GM23338 (cell line): Measurements from ENCODE around the gene ATRIP.
A peak's percentile ranks its signal among the peaks of the same experiment; 100 is the strongest.

Experiments
- CTCF ChIP-seq, 2 experiments: fragments of 200-600 bp in 1 of 2; sonication (generic) in 1 of 2; conservative IDR thresholded peaks; 2 replicates each; pipeline versions ENCODE4 v1.5.1 to v1.6.1; 2016 to 2017; ENCODE audit warnings: antibody characterized with exemption in 2 of 2, low read depth in 2 of 2, mild to moderate bottlenecking in 2 of 2, moderate library complexity in 1 of 2
- EZH2phosphoT487 ChIP-seq: fragments of 200-600 bp; sonication (generic); IDR thresholded peaks from one replicate; pipeline ENCODE4 v1.8.1; 2018; ENCODE audit warnings: antibody characterized with exemption; ENCODE audit not compliant: unreplicated experiment
- POLR2AphosphoS5 ChIP-seq: IDR thresholded peaks from 2 replicates; pipeline ENCODE4 v1.6.1; 2016; ENCODE audit warnings: antibody characterized with exemption, low read depth
- REST ChIP-seq: IDR thresholded peaks from one replicate; pipeline ENCODE4 v1.6.1; 2018; ENCODE audit warnings: antibody characterized with exemption; ENCODE audit not compliant: unreplicated experiment
- ZNF114 ChIP-seq: fragments of 250-450 bp; sonication (Bioruptor Pico); IDR thresholded peaks from 2 replicates; pipeline ENCODE4 v1.5.0; 2020; ENCODE audit warnings: mild to moderate bottlenecking, moderate library complexity

- TF ChIP-seq CTCF (conservative IDR thresholded peaks at IDR 0.05; ENCODE audit: low read depth in 2 of 2), result peak in 1 of 2 experiments; percentile 59; a peak in 2 of 4 replicates
- TF ChIP-seq ZNF114 (CRISPR knock-in tag), result no peak
- no peak for TF ChIP-seq POLR2AphosphoS5
- TF ChIP-seq EZH2phosphoT487, result no peak
- TF ChIP-seq REST, result no peak
Observed at GRCh38 chr3:48408823-48409281, 37.7 kb upstream of the ATRIP start.
